Omental fat pad (tissue), 4 donors: ENCODE data around the gene M6PR. TPM values are rescaled to one million over a fixed set of nuclear protein-coding genes. Genes with fewer than 3 reads are reported as not detected.
"Not testable (repeated sequence)": the region's sequence is repeated elsewhere in the genome, so short reads cannot be mapped to it uniquely, and the experiment has no call there.

Experiments
- ATAC-seq: fragments of 150-250 bp; one replicate; pipeline ENCODE4 v1.9.1; 2016; ENCODE audit warnings: mild to moderate bottlenecking, moderate library complexity; ENCODE audit not compliant: low FRiP score
- DNase-seq: peaks from one replicate; pipeline ENCODE4 v3.0.0-alpha.2; 2019; ENCODE audit warnings: low spot score
- CTCF ChIP-seq, 3 donors: fragments of 450-650 bp; IDR thresholded peaks; one replicate each; pipeline ENCODE4 v1.5.1; 2016 to 2017; ENCODE audit warnings: antibody characterized with exemption in 3 of 3, mild to moderate bottlenecking in 3 of 3, moderate library complexity in 2 of 3
- total RNA-seq, 4 donors: library from RNA; depleted of rRNA; stranded (reverse); fragments of >200 nt; gene quantifications; one replicate each; pipeline ENCODE4 v1.1.0, GENCODE V29; 2016

M6PR gene
- total RNA-seq, 4 donors from 2014 or later: 87.9 to 141 (median 109) TPM

GRCh38 chr12:8941691-8942478 lies 7.6 kb downstream of the M6PR start:
- TF ChIP-seq CTCF (IDR thresholded peaks at IDR 0.05): no peak
- ATAC-seq (no peak), DNase-seq (no peak)

- ATAC-seq, DNase-seq: not testable (repeated sequence)
Measured at GRCh38 chr12:8937842-8938442, 11.5 kb downstream of the M6PR start.

GRCh38 chr12:8936735-8937134 lies 12.7 kb downstream of the M6PR start:
- no peak for TF ChIP-seq CTCF (IDR thresholded peaks at IDR 0.05)
- ATAC-seq (no peak), DNase-seq (no peak)

- DNase-seq, ATAC-seq: not testable (repeated sequence)
Measured at GRCh38 chr12:8934080-8934479, 15.4 kb downstream of the M6PR start.

GRCh38 chr12:8932464-8932863 lies 17.0 kb downstream of the M6PR start:
- not testable (repeated sequence) for ATAC-seq, DNase-seq

- not testable (repeated sequence) for DNase-seq, ATAC-seq
Measured at GRCh38 chr12:8930655-8931323, 18.7 kb downstream of the M6PR start.

GRCh38 chr12:8922544-8922943 lies 26.9 kb downstream of the M6PR start:
- DNase-seq (no peak), ATAC-seq (no peak)
- no peak for TF ChIP-seq CTCF (IDR thresholded peaks at IDR 0.05)

GRCh38 chr12:8919643-8920042 lies 29.8 kb downstream of the M6PR start:
- ATAC-seq, DNase-seq: not testable (repeated sequence)

GRCh38 chr12:8917751-8918150 lies 31.7 kb downstream of the M6PR start:
- DNase-seq: no peak
- TF ChIP-seq CTCF (IDR thresholded peaks at IDR 0.05): no peak

More at GRCh38 chr12:8917751-8918150, 31.7 kb downstream of the M6PR start:
- ATAC-seq: no peak
